ENCODE measurements around the gene CELSR1.

Gene CELSR1

DNA sequence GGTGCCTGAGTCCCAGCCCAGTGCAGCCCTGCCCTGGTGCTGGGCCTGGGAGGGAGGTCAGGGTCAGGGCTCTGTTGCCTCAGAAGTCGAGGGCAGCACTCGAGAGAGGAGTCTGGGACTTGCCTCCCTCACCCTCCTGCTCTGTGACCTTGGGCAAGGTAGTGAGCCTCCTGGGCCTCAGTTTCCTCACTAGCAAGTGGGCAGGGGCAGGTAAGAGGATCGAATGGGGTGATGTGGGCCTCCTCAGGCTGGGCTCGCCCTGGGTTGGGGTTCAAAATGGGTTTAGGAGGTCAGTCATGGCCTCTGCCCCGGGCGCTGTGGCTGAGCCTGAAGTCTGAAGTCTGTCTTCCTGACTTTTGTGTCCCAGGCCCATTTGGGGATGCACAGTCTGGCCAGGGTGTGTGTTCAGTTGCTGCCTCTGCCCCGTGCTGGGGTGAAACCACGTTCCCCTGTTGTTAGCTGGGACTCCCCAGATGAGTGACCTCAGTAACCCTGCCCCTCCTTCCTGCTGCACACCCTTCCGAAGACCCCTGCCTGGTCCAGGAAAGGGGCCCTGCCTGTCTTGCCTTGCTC is 40.9 kb upstream of the CELSR1 start:
- DNase-seq (ENCODE audit: low spot score) (peak; percentile 47), ATAC-seq (ENCODE audit: low read depth) (no peak)
- peaks cover 18% of the 10 kb centered on the region for H3K4me1 ChIP-seq (ENCODE audit: insufficient read depth, poor library complexity, severe bottlenecking)
- H3K27ac ChIP-seq (ENCODE audit: poor library complexity, severe bottlenecking) = no peak overlapping the region
- no peaks in the 10 kb centered on the region for H3K27me3 ChIP-seq (ENCODE audit: insufficient read depth, poor library complexity, severe bottlenecking)
- TF ChIP-seq, protein P1, sequence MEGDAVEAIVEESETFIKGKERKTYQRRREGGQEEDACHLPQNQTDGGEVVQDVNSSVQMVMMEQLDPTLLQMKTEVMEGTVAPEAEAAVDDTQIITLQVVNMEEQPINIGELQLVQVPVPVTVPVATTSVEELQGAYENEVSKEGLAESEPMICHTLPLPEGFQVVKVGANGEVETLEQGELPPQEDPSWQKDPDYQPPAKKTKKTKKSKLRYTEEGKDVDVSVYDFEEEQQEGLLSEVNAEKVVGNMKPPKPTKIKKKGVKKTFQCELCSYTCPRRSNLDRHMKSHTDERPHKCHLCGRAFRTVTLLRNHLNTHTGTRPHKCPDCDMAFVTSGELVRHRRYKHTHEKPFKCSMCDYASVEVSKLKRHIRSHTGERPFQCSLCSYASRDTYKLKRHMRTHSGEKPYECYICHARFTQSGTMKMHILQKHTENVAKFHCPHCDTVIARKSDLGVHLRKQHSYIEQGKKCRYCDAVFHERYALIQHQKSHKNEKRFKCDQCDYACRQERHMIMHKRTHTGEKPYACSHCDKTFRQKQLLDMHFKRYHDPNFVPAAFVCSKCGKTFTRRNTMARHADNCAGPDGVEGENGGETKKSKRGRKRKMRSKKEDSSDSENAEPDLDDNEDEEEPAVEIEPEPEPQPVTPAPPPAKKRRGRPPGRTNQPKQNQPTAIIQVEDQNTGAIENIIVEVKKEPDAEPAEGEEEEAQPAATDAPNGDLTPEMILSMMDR (IDR thresholded peaks at IDR 0.05; ENCODE audit: poor library complexity, severe bottlenecking) = no peak
- no peaks in the 10 kb centered on the region for H3K9me3 ChIP-seq (ENCODE audit: severe bottlenecking)
- H3K36me3 ChIP-seq (ENCODE audit: low read depth) = no peaks in the 10 kb centered on the region
- H3K4me3 ChIP-seq (ENCODE audit: severe bottlenecking) = peak overlapping the region; percentile 66

DNA sequence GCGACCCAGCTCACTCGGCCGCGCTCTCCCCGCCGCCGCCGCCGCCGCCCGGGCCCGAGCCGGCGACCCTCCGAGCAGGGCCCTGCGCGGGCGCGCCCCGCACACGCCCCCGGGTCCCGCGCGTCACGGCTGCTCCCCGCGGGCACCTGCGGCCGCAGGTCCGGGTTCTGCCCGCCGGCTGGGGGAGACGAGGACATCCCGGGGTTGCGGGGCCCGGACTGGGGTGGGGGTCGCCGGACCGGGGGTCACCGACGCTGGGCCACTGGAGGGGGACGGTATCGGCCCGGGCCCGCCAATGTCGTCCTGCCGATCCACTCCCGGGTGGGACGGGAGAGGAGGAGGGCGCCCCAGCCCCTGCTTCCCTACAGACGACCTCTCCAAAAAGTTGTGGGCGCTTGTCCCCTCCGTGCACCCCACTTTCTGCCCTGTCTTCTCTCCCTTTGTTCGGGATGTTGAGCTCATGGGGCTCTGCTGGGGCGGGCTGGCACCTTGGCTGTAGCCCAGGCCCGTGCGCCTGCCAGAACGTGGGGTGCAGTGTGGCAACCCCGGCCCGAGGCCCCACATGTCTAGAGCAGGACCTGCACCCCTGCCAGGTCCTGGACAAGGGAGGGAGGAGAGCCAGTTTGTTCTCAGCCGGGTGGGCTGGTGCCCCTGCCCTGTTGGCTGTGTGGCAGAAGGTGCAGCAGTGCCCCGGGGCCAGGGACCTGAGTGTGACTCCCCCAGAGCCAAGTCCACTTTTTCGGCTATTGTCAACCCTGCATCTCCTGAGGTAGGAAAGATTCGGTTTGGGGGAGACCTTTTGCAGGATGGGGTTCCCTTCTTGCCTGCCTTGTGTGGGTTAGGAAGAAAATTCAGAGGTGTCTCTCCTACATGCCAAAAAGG is 40.2 kb upstream of the CELSR1 start:
- Histone ChIP-seq H3K4me3 (ENCODE audit: severe bottlenecking) (peak overlapping the region; percentile 66), H3K4me1 (ENCODE audit: insufficient read depth, poor library complexity, severe bottlenecking) (peaks cover 18% of the 10 kb centered on the region), H3K27me3 (ENCODE audit: insufficient read depth, poor library complexity, severe bottlenecking) (no peaks in the 10 kb centered on the region), H3K36me3 (ENCODE audit: low read depth) (no peaks in the 10 kb centered on the region), H3K27ac (ENCODE audit: poor library complexity, severe bottlenecking) (peak overlapping the region; percentile 35), H3K9me3 (ENCODE audit: severe bottlenecking) (no peaks in the 10 kb centered on the region)
- TF ChIP-seq, protein P1 (IDR thresholded peaks at IDR 0.05; ENCODE audit: poor library complexity, severe bottlenecking) = no peak
- DNase-seq (ENCODE audit: low spot score) (peak; percentile 64), ATAC-seq (ENCODE audit: low read depth) (no peak)

- peak; percentile 15; the same call in 2 of the 3 replicates for ATAC-seq (ENCODE audit: low read depth)
- peak; percentile 19 for DNase-seq (ENCODE audit: low spot score)
Observed at GRCh38 chr22:46576556-46577367, 39.3 kb upstream of the CELSR1 start.

DNA sequence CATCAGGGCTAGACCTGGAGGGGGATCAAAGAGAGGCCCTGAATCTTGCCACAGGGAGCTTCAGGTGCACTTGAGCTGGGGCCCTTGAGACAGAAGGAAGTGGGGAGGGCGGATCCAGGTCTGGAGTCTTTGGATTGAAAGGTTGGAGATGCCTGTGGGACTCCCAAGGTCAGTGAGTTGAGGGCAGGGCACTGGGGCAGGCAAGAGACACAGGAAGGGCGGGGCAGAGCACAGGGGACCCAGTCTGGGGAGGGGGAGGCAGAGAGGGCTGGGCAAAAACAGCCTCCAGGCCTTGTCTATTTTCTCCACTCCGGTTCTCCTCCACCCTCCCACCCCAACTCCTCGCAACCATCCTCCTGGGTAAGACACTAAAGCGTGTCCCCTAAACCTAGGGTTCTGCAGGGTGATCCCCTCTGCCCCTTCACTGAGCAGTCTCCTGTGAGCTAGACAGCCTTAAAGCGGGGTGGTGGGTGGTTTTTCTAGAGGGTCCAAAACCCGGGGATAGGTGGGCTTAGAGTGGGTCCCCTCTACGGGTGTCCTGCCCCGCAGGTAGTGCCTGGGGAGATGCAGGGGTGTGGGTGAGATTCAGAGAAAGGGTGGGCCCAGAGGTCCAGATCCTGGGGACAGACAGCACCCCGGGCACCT is 38.6 kb upstream of the CELSR1 start:
- H3K4me1 ChIP-seq (ENCODE audit: insufficient read depth, poor library complexity, severe bottlenecking) = peaks cover 18% of the 10 kb centered on the region
- no peaks in the 10 kb centered on the region for H3K36me3 ChIP-seq (ENCODE audit: low read depth)
- TF ChIP-seq, protein P1 (IDR thresholded peaks at IDR 0.05; ENCODE audit: poor library complexity, severe bottlenecking) = no peak
- peak; percentile 42 for DNase-seq (ENCODE audit: low spot score)
- H3K27ac ChIP-seq (ENCODE audit: poor library complexity, severe bottlenecking) = peak overlapping the region; percentile 35
- no peaks in the 10 kb centered on the region for H3K9me3 ChIP-seq (ENCODE audit: severe bottlenecking)
- H3K27me3 ChIP-seq (ENCODE audit: insufficient read depth, poor library complexity, severe bottlenecking) = no peaks in the 10 kb centered on the region
- peak; percentile 34; the same call in 2 of the 3 replicates for ATAC-seq (ENCODE audit: low read depth)
- peak overlapping the region; percentile 66 for H3K4me3 ChIP-seq (ENCODE audit: severe bottlenecking)

More at GRCh38 chr22:46576556-46577367, 39.3 kb upstream of the CELSR1 start:
- H3K27ac ChIP-seq (ENCODE audit: poor library complexity, severe bottlenecking) = peak overlapping the region; percentile 35
- H3K4me1 ChIP-seq (ENCODE audit: insufficient read depth, poor library complexity, severe bottlenecking) = peaks cover 18% of the 10 kb centered on the region
- H3K27me3 ChIP-seq (ENCODE audit: insufficient read depth, poor library complexity, severe bottlenecking) = no peaks in the 10 kb centered on the region
- no peaks in the 10 kb centered on the region for H3K9me3 ChIP-seq (ENCODE audit: severe bottlenecking)
- H3K4me3 ChIP-seq (ENCODE audit: severe bottlenecking) = peak overlapping the region; percentile 66
- no peaks in the 10 kb centered on the region for H3K36me3 ChIP-seq (ENCODE audit: low read depth)
- TF ChIP-seq, protein P1 (IDR thresholded peaks at IDR 0.05; ENCODE audit: poor library complexity, severe bottlenecking) = no peak

All from RWPE2 (cell line).